Measurements from ENCODE around the gene LCE2B. TPM values are rescaled to one million over a fixed set of nuclear protein-coding genes. Genes with fewer than 3 reads are reported as not detected.
"Not testable (repeated sequence)": the region's sequence is repeated elsewhere in the genome, so short reads cannot be mapped to it uniquely, and the experiment has no call there.

The LCE2B gene
- total and polyA plus RNA-seq, 2 experiments from 2014 or later, result not detected

GRCh38 chr1:152666171-152666570 lies 19.8 kb upstream of the LCE2B start:
- not testable (repeated sequence) for H3K36me3 Mint-ChIP-seq (ENCODE audit: low read depth); H3K4me1 Mint-ChIP-seq; H3F3A ChIP-seq (replicated peaks; ENCODE audit: low read depth)

GRCh38 chr1:152667648-152668047 lies 18.3 kb upstream of the LCE2B start:
- no peaks in the 10 kb centered on the region for H3K36me3 ChIP-seq (ENCODE audit: insufficient read depth)
- Mint-ChIP-seq H3K36me3 (ENCODE audit: low read depth) (no peaks in the 10 kb centered on the region), H3K4me3 (no peak overlapping the region), H3K27me3 (ENCODE audit: insufficient read depth, low read depth, poor library complexity) (peaks cover 1% of the 10 kb centered on the region), H3K9me3 (no peaks in the 10 kb centered on the region; the same call in 2 of the 3 replicates), H3K4me1 (no peaks in the 10 kb centered on the region), H3K27ac (no peak overlapping the region)
- DNase-seq (ENCODE audit: low spot score) (no peak), ATAC-seq (no peak)
- no peaks in the 10 kb centered on the region for H3K79me2 ChIP-seq (replicated peaks; ENCODE audit: insufficient read depth)
- H3K27ac ChIP-seq (ENCODE audit: low read depth), result no peak overlapping the region
- H3K27me3 ChIP-seq (ENCODE audit: insufficient read depth), result no peaks in the 10 kb centered on the region
- no peak overlapping the region for H3K4me2 ChIP-seq
- H3K4me3 ChIP-seq, result no peak overlapping the region
- H3K9me2 ChIP-seq (ENCODE audit: insufficient read depth), result no peaks in the 10 kb centered on the region; the same call in 1 of the 2 replicates
- H3F3A ChIP-seq (replicated peaks; ENCODE audit: low read depth), result no peaks in the 10 kb centered on the region
- no peaks in the 10 kb centered on the region for H3K4me1 ChIP-seq (ENCODE audit: insufficient read depth)
- no peaks in the 10 kb centered on the region for H4K20me1 ChIP-seq (replicated peaks; ENCODE audit: insufficient read depth)
- no peak overlapping the region for H2AFZ ChIP-seq
- TF ChIP-seq ETS1 (IDR thresholded peaks at IDR 0.05), result no peak
- no peak for TF ChIP-seq CTCF (conservative IDR thresholded peaks at IDR 0.05; ENCODE audit: low read depth in 2 of 2)
- TF ChIP-seq EZH2 (IDR thresholded peaks at IDR 0.05; ENCODE audit: low read depth, unreplicated experiment), result no peak
- TF ChIP-seq EZH2phosphoT487 (IDR thresholded peaks at IDR 0.05; ENCODE audit: unreplicated experiment), result no peak
- TF ChIP-seq REST (IDR thresholded peaks at IDR 0.05; ENCODE audit: unreplicated experiment), result no peak
- no peak for TF ChIP-seq ZNF462 (CRISPR knock-in tag; IDR thresholded peaks at IDR 0.05)
- no peak for TF ChIP-seq NANOG (IDR thresholded peaks at IDR 0.05; ENCODE audit: borderline replicate concordance)
- TF ChIP-seq ZNF331 (CRISPR knock-in tag; IDR thresholded peaks at IDR 0.05; ENCODE audit: low read depth), result no peak
- TF ChIP-seq CREB1 (CRISPR knock-in tag; IDR thresholded peaks at IDR 0.05; ENCODE audit: low read depth), result no peak
- no peak for TF ChIP-seq ZNF114 (CRISPR knock-in tag; IDR thresholded peaks at IDR 0.05)

More at GRCh38 chr1:152666171-152666570, 19.8 kb upstream of the LCE2B start:
- H3K79me2 ChIP-seq (replicated peaks; ENCODE audit: insufficient read depth); H3K27ac Mint-ChIP-seq; H3K9me3 Mint-ChIP-seq; ATAC-seq; H3K9me2 ChIP-seq (ENCODE audit: insufficient read depth); H3K27me3 Mint-ChIP-seq (ENCODE audit: insufficient read depth, low read depth, poor library complexity); H3K4me2 ChIP-seq; H2AFZ ChIP-seq; H3K4me1 ChIP-seq (ENCODE audit: insufficient read depth); H4K20me1 ChIP-seq (replicated peaks; ENCODE audit: insufficient read depth); H3K27ac ChIP-seq (ENCODE audit: low read depth); DNase-seq (ENCODE audit: low spot score); H3K36me3 ChIP-seq (ENCODE audit: insufficient read depth); H3K4me3 Mint-ChIP-seq; H3K27me3 ChIP-seq (ENCODE audit: insufficient read depth); H3K4me3 ChIP-seq: not testable (repeated sequence)

Measured in GM23338 (cell line).